Sigmoid colon (tissue), 7 donors: ENCODE results near the gene EYA3. TPM values are rescaled to one million over a fixed set of nuclear protein-coding genes. Genes with fewer than 3 reads are reported as not detected.
A peak's percentile ranks its signal among the peaks of the same experiment; 100 is the strongest.

Experiments
- DNase-seq: peaks from one replicate; pipeline ENCODE4 v3.0.0-alpha.2; 2019
- H3K27ac ChIP-seq, 4 donors: fragments of 200-600 bp; sonication (generic); one replicate each; pipeline ENCODE4 v1.5.1; 2016 to 2019; ENCODE audit warnings: mild to moderate bottlenecking in 1 of 4
- H3K27me3 ChIP-seq, 3 donors: fragments of 200-600 bp; sonication (generic); one replicate each; pipeline ENCODE4 v1.5.1; 2019; ENCODE audit warnings: mild to moderate bottlenecking in 1 of 3
- H3K36me3 ChIP-seq, 4 donors: fragments of 200-600 bp; sonication (generic); one replicate each; pipeline ENCODE4 v1.5.1; 2016 to 2019
- H3K4me1 ChIP-seq, 4 donors: fragments of 200-600 bp; sonication (generic); one replicate each; pipeline ENCODE4 v1.5.1; 2017 to 2019
- H3K4me3 ChIP-seq, 4 donors: fragments of 200-600 bp; sonication (generic); one replicate each; pipeline ENCODE4 v1.5.1; 2017 to 2019; ENCODE audit warnings: mild to moderate bottlenecking in 2 of 4, moderate library complexity in 1 of 4
- H3K9me3 ChIP-seq, 4 donors: fragments of 200-600 bp in 3 of 4; sonication (generic) in 3 of 4; one replicate each; pipeline versions ENCODE4 v1.5.1 to v1.6.1; 2013 to 2019
- EP300 ChIP-seq, 4 donors: sonication (generic); formaldehyde crosslinking; IDR thresholded peaks; one replicate each; pipeline ENCODE4 v1.6.1; 2017; ENCODE audit warnings: antibody characterized with exemption in 4 of 4
- POLR2A ChIP-seq, 2 donors: fragments of 450-650 bp; IDR thresholded peaks; one replicate each; pipeline ENCODE4 v1.6.1; 2016; ENCODE audit warnings: antibody characterized with exemption in 2 of 2, mild to moderate bottlenecking in 2 of 2, moderate library complexity in 2 of 2
- POLR2AphosphoS5 ChIP-seq, 4 donors: sonication (generic); formaldehyde crosslinking; IDR thresholded peaks; one replicate each; pipeline ENCODE4 v1.6.1; 2017; ENCODE audit warnings: antibody characterized with exemption in 4 of 4
- WGBS, 2 donors: extraction: QIAGEN DNeasy Blood & Tissue Kit; methylation state at CpG; one replicate each; pipeline ENCODE4 v1.1.7; 2013; 5-methylcytosine and 5-hydroxymethylcytosine counted together
- intact Hi-C: fragments of 100-400 bp; cut with DNase I; formaldehyde crosslinking; loops from one replicate; pipeline ENCODE4 v1.15.1; 2023
- polyA plus RNA-seq, 3 donors: library from polyadenylated mRNA; stranded (reverse); fragments of 200-250 nt; gene quantifications; one replicate each; pipeline ENCODE4 v1.2.3, GENCODE V29; 2013
- total RNA-seq, 4 donors: library from RNA; depleted of rRNA; stranded (reverse); fragments of >200 nt; gene quantifications; one replicate each; pipeline ENCODE4 v1.1.0, GENCODE V29; 2016
- TF ChIP-seq, protein P1 (sequence below), 4 experiments: fragments of 450-650 bp in 3 of 4; fragments of 200-600 bp in 1 of 4; IDR thresholded peaks; one replicate each; pipeline ENCODE4 v1.5.1; 2016 to 2019; ENCODE audit warnings: antibody characterized with exemption in 4 of 4, mild to moderate bottlenecking in 3 of 4, moderate library complexity in 2 of 4
- donor health status: healthy with polysubstance abuse.
- donor health status: Bipolar disorder and iron deficiency.
- donor health status: healthy.

EYA3 gene
- total and polyA plus RNA-seq, 7 donors = 2.4 to 10.0 (median 7.9) TPM

DNA sequence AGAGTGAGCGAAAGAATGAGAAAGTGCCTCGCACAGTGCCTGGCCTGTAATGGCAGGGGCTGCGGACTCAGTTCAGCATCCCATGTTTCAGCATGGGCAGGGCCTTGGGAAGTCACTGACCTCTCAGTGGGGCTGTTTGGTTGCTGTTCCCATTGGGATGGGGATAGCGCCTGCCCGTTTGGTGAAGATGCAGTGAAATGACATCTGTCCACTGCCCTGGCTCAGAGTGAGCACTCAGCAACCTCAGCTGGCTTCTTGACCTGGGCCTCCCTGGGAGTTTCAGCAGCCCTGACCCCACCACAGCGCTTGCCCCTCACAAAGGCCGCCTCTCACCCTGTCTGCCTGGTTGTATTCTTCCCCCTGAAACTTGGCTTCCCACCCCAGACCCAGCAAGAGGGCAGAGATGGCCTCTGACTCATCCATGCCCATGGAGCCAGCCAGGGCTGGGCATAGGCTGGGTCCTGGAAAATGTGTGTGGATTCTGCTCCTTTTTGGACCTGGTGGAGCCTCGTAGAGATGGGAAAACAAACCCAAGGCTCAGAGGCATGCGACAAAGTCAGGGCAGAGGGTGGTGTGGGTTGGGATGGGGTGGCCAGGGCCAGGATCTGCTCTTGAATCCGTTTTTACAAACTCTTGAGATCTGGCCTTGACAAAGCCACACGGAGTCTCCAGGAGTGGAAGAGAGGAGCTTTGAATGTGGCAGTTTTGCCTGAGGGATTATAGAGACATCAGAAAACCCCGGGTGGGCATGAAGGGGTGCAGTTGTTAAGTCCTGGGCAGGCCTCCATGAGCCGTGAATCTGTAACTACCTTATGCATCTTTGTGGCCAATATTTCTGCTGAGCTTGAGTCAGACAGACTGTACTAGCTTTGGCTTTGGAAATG is 127.4 kb downstream of the EYA3 start:
- intact Hi-C loops = no loop called here
- H3K4me1 ChIP-seq = peaks cover 0 to 30% (median 22%) of the 10 kb centered on the region in 4 donors
- no peaks in the 10 kb centered on the region for H3K9me3 ChIP-seq
- peak overlapping the region; percentile 83 to 94 (median 92) for H3K27ac ChIP-seq
- TF ChIP-seq POLR2AphosphoS5 (IDR thresholded peaks at IDR 0.05) (no peak), POLR2A (IDR thresholded peaks at IDR 0.05) (no peak), EP300 (IDR thresholded peaks at IDR 0.05) (no peak)
- TF ChIP-seq, protein P1, sequence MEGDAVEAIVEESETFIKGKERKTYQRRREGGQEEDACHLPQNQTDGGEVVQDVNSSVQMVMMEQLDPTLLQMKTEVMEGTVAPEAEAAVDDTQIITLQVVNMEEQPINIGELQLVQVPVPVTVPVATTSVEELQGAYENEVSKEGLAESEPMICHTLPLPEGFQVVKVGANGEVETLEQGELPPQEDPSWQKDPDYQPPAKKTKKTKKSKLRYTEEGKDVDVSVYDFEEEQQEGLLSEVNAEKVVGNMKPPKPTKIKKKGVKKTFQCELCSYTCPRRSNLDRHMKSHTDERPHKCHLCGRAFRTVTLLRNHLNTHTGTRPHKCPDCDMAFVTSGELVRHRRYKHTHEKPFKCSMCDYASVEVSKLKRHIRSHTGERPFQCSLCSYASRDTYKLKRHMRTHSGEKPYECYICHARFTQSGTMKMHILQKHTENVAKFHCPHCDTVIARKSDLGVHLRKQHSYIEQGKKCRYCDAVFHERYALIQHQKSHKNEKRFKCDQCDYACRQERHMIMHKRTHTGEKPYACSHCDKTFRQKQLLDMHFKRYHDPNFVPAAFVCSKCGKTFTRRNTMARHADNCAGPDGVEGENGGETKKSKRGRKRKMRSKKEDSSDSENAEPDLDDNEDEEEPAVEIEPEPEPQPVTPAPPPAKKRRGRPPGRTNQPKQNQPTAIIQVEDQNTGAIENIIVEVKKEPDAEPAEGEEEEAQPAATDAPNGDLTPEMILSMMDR (IDR thresholded peaks at IDR 0.05) = no peak
- peaks cover 0 to 25% (median 2%) of the 10 kb centered on the region in 4 donors for H3K36me3 ChIP-seq
- peak overlapping the region; percentile 43 to 87 (median 68) for H3K4me3 ChIP-seq
- no peak for DNase-seq
- WGBS, 2 donors = 70 to 76% methylated on average over 13 of the region's 13 CpGs
- H3K27me3 ChIP-seq = no peaks in the 10 kb centered on the region

- WGBS, 2 donors = 1 to 3% methylated on average over 68 of the region's 68 CpGs
- no peaks in the 10 kb centered on the region for H3K27me3 ChIP-seq
- peak; percentile 87 for DNase-seq
- TF ChIP-seq, protein P1 (IDR thresholded peaks at IDR 0.05) = peak in 1 of 4 experiments; percentile 22
- TF ChIP-seq POLR2A (IDR thresholded peaks at IDR 0.05) = peak in 1 of 2 donors; percentile 32
- no peak for TF ChIP-seq EP300 (IDR thresholded peaks at IDR 0.05)
- TF ChIP-seq POLR2AphosphoS5 (IDR thresholded peaks at IDR 0.05) = peak in 3 of 4 donors; percentile 16 to 66 (median 63)
- H3K9me3 ChIP-seq = no peaks in the 10 kb centered on the region
- H3K4me3 ChIP-seq = peak within 1 kb of the TSS; percentile 43 to 87 (median 68)
- H3K4me1 ChIP-seq = peaks cover 0 to 30% (median 22%) of the 10 kb centered on the region in 4 donors
- intact Hi-C loops = no loop called here
- H3K27ac ChIP-seq = peak within 1 kb of the TSS; percentile 83 to 94 (median 92)
- peaks cover 0 to 15% (median 2%) of the 10 kb centered on the region in 4 donors for H3K36me3 ChIP-seq
Measured at GRCh38 chr1:27959792-27960603, 128.4 kb downstream of the EYA3 start, which contains the start of gene XKR8. Gene XKR8, plus strand, starts transcription at chr1:27959973. Its CDS starts 97 bp downstream, at chr1:27960070.

GRCh38 chr1:27958513-27958912 is 129.9 kb downstream of the EYA3 start:
- peaks cover 0 to 4% (median 1%) of the 10 kb centered on the region in 4 donors for H3K36me3 ChIP-seq
- no peaks in the 10 kb centered on the region for H3K27me3 ChIP-seq
- H3K27ac ChIP-seq = peak overlapping the region in 1 of 4 donors; percentile 93
- no peak overlapping the region for H3K4me3 ChIP-seq
- 93 to 97% methylated on average over 26 of the region's 26 CpGs for WGBS, 2 donors
- peaks cover 0 to 30% (median 22%) of the 10 kb centered on the region in 4 donors for H3K4me1 ChIP-seq
- intact Hi-C loops = no loop called here
- H3K9me3 ChIP-seq = no peaks in the 10 kb centered on the region
- TF ChIP-seq POLR2AphosphoS5 (IDR thresholded peaks at IDR 0.05) (no peak), EP300 (IDR thresholded peaks at IDR 0.05) (no peak), POLR2A (IDR thresholded peaks at IDR 0.05) (no peak)
- TF ChIP-seq, protein P1 (IDR thresholded peaks at IDR 0.05) = no peak
- DNase-seq = no peak

GRCh38 chr1:27957655-27958054 is 130.8 kb downstream of the EYA3 start:
- WGBS, 2 donors = 85 to 90% methylated on average over 5 of the region's 5 CpGs

More at GRCh38 chr1:27957655-27958054, 130.8 kb downstream of the EYA3 start:
- H3K4me3 ChIP-seq = no peak overlapping the region
- no peaks in the 10 kb centered on the region for H3K36me3 ChIP-seq
- peaks cover 0 to 30% (median 22%) of the 10 kb centered on the region in 4 donors for H3K4me1 ChIP-seq
- H3K9me3 ChIP-seq = no peaks in the 10 kb centered on the region
- TF ChIP-seq POLR2AphosphoS5 (IDR thresholded peaks at IDR 0.05) = no peak
- intact Hi-C loops = no loop called here
- H3K27ac ChIP-seq = no peak overlapping the region
- no peak for DNase-seq
- no peaks in the 10 kb centered on the region for H3K27me3 ChIP-seq
